HG03159 (cell line): ENCODE results near the gene CD47.

Source experiments
- ATAC-seq: cut with Tn5 transposase; IDR thresholded peaks from one replicate; pipeline ENCODE4 v1.9.1; 2021; ENCODE audit warnings: mild to moderate bottlenecking, moderate library complexity; ENCODE audit not compliant: unreplicated experiment

Gene CD47

GRCh38 chr3:108090701-108091497 is at the start of gene CD47:
Gene CD47, minus strand, starts transcription at chr3:108091031. Its CDS starts 123 bp downstream, at chr3:108090908.
- ATAC-seq: peak; percentile 71

- no peak for ATAC-seq
These were observed 46.6 kb upstream of the CD47 start for GRCh38 chr3:108137460-108137814.

- ATAC-seq: no peak
These were observed 46.0 kb upstream of the CD47 start for GRCh38 chr3:108136561-108137459.

- ATAC-seq: peak; percentile 43
These were observed 43.7 kb upstream of the CD47 start for GRCh38 chr3:108134555-108134880.

- ATAC-seq: peak; percentile 36
These were observed 43.2 kb upstream of the CD47 start for GRCh38 chr3:108133858-108134554.

- ATAC-seq: no peak
These were observed 42.2 kb upstream of the CD47 start for GRCh38 chr3:108133048-108133369.

GRCh38 chr3:108131475-108132134 is 40.8 kb upstream of the CD47 start:
- no peak for ATAC-seq

DNA sequence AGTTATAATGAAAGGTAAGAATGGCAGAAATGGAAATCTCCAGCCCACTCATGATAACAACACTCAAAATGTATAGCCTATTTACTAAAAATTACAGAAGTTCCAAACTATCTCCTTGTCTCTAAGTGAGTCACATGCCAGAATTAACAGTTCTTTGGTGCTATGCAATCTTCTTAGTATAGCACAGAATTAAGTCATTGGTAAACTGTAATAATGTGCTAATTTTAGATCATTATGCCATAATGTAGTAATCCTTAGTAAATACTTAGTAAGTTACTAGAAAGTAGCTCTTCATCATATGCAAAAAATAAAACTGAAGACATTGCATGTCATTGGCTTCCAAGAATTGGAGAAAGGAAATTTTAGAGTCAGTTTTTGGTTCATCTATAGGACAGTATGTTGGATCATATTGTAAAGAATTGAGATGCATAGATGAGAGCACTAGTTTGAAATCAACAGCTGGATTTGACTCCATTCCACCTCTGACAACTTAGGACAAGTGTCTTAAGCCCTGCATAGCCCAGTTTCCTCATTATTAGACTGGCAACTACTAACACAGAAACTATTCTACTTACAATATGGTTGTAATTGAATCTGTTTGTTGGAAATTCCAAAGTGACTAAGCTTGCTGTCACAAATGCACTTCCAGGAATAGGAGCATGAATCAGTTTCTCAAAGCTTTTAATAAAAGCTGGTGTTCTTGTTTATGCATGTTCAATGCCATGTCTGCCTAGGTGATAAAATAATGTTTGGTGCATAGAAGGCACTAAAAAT is 40.1 kb upstream of the CD47 start:
- no peak for ATAC-seq

DNA sequence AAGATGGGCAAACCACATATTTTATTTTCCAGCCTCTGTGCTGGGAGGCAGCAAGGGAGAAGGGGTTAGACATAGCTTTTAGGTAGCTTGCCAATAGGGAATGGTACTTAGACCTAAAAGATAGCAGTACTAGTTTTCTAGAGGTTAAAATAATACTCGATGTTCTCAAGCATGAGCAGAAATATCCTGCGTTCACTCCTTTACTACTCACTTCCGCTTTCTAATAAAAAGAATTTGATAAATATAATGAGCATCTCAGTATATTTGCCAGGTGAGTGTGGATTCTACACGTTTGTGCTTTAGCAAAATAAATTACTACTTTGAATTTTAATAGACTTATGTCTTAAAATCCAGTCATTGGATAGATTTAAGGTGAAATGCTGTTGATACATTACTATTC is 39.4 kb upstream of the CD47 start:
- no peak for ATAC-seq

DNA sequence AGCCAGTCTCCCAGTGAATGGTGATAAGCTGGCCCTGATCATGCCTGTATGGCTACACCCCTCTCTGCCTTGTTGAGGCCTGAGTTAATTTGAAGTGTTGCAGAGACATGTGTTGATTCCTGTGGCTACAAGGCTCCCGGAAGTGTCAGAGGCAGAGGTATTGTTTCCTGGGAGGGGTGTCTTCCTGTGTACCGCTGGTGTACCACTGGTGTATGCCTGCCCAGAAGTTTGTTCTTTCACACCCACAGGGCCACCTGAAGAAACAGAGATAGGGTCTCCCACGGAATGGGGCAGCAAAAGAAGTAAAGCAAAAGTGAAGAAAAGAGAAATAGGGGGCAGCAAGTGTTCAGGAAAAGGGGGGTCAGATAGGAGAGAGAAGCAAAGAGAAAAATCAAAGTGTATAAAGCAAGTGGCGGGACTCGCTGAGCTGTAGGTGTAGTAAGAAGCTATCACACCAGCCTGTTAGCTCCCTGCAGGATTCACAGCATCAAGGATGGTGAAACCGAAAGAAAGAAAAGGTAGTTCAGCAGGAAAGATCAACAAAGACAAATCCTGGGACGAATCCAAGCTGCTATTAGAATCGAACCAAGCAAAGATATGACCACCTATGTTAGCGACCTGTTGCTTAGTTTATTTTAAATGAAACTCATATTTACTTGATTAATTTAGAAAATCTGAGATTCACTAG is 36.6 kb upstream of the CD47 start:
- no peak for ATAC-seq

- ATAC-seq: no peak
These were observed 35.5 kb upstream of the CD47 start for GRCh38 chr3:108126348-108126747.

GRCh38 chr3:108125550-108126071 is 34.8 kb upstream of the CD47 start:
- peak; percentile 65 for ATAC-seq

GRCh38 chr3:108125153-108125543 is 34.3 kb upstream of the CD47 start:
- no peak for ATAC-seq

- peak; percentile 81 for ATAC-seq
These were observed 33.7 kb upstream of the CD47 start for GRCh38 chr3:108124337-108125152.

DNA sequence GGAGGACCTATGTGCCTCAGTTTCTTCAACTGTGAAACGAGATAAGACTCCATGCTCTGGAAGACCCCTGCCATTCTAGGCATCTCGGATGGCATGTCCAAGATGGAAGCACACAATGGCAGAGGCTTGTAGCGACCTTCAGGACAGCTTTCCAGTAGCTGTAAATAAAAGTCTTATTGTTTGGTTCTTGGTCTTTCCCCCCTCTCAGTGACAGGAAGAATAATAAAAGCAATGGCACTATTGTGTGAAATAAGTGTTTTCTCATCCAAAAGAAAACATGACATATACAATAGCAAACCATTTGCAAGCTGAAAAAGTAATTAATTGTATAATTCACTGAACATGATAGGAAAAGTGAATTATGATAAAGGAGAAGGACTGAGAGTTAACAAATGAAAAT is 32.5 kb upstream of the CD47 start:
- no peak for ATAC-seq

GRCh38 chr3:108122276-108122675 is 31.4 kb upstream of the CD47 start:
- no peak for ATAC-seq

GRCh38 chr3:108119398-108120104 is 28.7 kb upstream of the CD47 start:
- no peak for ATAC-seq
